Activated B cell treated with CpG ODN at 0.5 μM for 24 hours (primary cell): Measurements from ENCODE around the gene LYPLA2. TPM values are rescaled to one million over a fixed set of nuclear protein-coding genes. Genes with fewer than 3 reads are reported as not detected.
"Not testable (repeated sequence)": the region's sequence is repeated elsewhere in the genome, so short reads cannot be mapped to it uniquely, and the experiment has no call there.

ENCODE experiments used
- ATAC-seq: fragments of 200-7000 bp; cut with Tn5 transposase; one replicate; pipeline ENCODE4 v1.10.0; 2021; ENCODE audit warnings: low read depth, mild to moderate bottlenecking, moderate library complexity
- CTCF ChIA-PET: fragments of 350-600 bp; sonication (Branson Sonifier 250); formaldehyde crosslinking; loops from one replicate; lab custom pipeline; 2021; ENCODE audit warnings: antibody characterized with exemption; lab: Charles Lee
- POLR2A ChIA-PET: fragments of 350-600 bp; sonication (Branson Sonifier 250); formaldehyde crosslinking; loops from one replicate; lab custom pipeline; 2021; ENCODE audit warnings: antibody characterized with exemption; lab: Charles Lee
- DNase-seq: peaks from one replicate; pipeline ENCODE4 v3.0.0; 2022
- H3K27ac Mint-ChIP-seq: one replicate; pipeline ENCODE4 v1.8.0; 2020; ENCODE audit warnings: mixed read lengths
- H3K27me3 Mint-ChIP-seq: one replicate; pipeline ENCODE4 v1.8.0; 2021; ENCODE audit warnings: mixed read lengths
- H3K36me3 Mint-ChIP-seq: one replicate; pipeline ENCODE4 v1.8.0; 2021; ENCODE audit warnings: low read depth, mixed read lengths
- H3K4me1 Mint-ChIP-seq: one replicate; pipeline ENCODE4 v1.8.0; 2021; ENCODE audit warnings: mixed read lengths
- H3K4me3 Mint-ChIP-seq: one replicate; pipeline ENCODE4 v1.8.0; 2020; ENCODE audit warnings: mild to moderate bottlenecking, mixed read lengths
- H3K9me3 Mint-ChIP-seq: one replicate; pipeline ENCODE4 v1.8.0; 2020; ENCODE audit warnings: mixed read lengths
- intact Hi-C: fragments of 100-400 bp; cut with micrococcal nuclease; formaldehyde crosslinking; loops from one replicate; pipeline ENCODE4 v1.15.1; 2024
- total RNA-seq: library from RNA; stranded (reverse); gene quantifications from 2 replicates; pipeline ENCODE4 v1.2.3, GENCODE V29; 2022
- TF ChIP-seq, protein P1 (sequence below): fragments of 200-600 bp; IDR thresholded peaks from one replicate; pipeline ENCODE4 v1.8.0; 2022; ENCODE audit warnings: antibody characterized with exemption, mild to moderate bottlenecking

The LYPLA2 gene
- total RNA-seq, 1 donor from 2014 or later: 81.6 TPM

DNA sequence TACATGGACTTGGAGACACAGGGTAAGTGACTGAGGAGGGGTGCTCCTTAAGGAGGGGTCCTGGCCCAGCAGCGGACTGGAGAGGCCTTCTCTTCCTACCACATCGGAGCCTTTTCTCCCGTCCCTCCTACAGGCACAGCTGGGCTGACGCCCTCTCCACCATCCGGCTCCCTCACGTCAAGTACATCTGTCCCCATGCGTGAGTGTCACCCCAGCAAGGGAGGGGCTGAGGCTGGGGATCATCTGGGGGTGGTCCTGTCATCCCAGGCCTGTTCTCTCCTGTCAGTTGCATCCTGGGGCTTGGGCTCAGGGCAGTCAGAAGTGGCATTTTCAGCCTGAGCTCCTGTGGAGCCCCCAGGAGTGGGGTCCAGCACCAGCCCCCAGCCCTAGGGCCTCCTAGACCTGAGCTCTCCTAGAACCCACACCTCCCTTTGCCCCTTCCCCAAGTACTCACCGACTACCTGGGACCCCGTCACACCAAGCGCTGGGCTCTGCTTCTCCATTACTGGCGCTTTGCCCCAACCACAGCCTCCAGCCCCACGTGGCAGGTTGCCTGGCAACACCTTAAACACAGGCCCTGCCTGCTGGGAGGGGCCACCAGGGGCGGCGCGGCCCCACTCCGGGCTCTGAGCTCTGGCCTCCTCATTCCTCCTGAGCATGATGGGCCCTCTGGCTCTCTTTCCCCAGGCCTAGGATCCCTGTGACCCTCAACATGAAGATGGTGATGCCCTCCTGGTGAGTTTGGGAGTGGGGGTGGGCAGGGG is 2.3 kb downstream of the LYPLA2 start:
- Mint-ChIP-seq H3K36me3 (peaks cover 54% of the 10 kb centered on the region), H3K27ac (no peak overlapping the region), H3K27me3 (no peaks in the 10 kb centered on the region), H3K4me1 (peaks cover 26% of the 10 kb centered on the region), H3K9me3 (no peaks in the 10 kb centered on the region), H3K4me3 (no peak overlapping the region)
- ATAC-seq: no peak
- no peak for DNase-seq
- ChIA-PET CTCF (no interaction called here), POLR2A (interaction anchor here (0.7 to 6.2 kb wide), 2 partner anchors 15 to 32 kb away, joined by 4 to 61 read pairs; partner anchors contain the start of gene PITHD1)
- intact Hi-C loops: no loop called here
- TF ChIP-seq, protein P1, sequence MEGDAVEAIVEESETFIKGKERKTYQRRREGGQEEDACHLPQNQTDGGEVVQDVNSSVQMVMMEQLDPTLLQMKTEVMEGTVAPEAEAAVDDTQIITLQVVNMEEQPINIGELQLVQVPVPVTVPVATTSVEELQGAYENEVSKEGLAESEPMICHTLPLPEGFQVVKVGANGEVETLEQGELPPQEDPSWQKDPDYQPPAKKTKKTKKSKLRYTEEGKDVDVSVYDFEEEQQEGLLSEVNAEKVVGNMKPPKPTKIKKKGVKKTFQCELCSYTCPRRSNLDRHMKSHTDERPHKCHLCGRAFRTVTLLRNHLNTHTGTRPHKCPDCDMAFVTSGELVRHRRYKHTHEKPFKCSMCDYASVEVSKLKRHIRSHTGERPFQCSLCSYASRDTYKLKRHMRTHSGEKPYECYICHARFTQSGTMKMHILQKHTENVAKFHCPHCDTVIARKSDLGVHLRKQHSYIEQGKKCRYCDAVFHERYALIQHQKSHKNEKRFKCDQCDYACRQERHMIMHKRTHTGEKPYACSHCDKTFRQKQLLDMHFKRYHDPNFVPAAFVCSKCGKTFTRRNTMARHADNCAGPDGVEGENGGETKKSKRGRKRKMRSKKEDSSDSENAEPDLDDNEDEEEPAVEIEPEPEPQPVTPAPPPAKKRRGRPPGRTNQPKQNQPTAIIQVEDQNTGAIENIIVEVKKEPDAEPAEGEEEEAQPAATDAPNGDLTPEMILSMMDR: no peak

- TF ChIP-seq, protein P1: no peak
- ChIA-PET POLR2A (no interaction called here), CTCF (no interaction called here)
- no peak for DNase-seq
- Mint-ChIP-seq H3K27ac (no peak overlapping the region), H3K9me3 (no peaks in the 10 kb centered on the region), H3K27me3 (no peaks in the 10 kb centered on the region), H3K4me1 (peaks cover 30% of the 10 kb centered on the region), H3K4me3 (no peak overlapping the region), H3K36me3 (peaks cover 51% of the 10 kb centered on the region)
- intact Hi-C loops: no loop called here
- no peak for ATAC-seq
Measured at GRCh38 chr1:23793861-23794731, 3.2 kb downstream of the LYPLA2 start.

DNA sequence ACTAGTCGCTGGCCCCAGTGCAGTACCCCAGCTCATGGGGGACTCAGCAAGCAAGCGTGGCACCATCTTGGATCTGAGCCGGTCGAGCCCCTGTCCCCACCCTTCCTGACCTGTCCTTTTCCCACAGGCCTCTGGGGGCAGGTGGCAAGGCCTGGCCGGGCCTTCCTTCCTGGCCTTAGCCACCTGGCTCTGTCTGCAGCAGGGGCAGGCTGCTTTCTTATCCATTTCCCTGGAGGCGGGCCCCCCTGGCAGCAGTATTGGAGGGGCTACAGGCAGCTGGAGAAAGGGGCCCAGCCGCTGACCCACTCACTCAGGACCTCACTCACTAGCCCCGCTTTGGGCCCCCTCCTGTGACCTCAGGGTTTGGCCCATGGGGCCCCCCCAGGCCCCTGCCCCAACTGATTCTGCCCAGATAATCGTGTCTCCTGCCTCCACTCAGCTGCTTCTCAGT is 3.8 kb downstream of the LYPLA2 start:
- Mint-ChIP-seq H3K36me3 (peaks cover 52% of the 10 kb centered on the region), H3K4me1 (peaks cover 35% of the 10 kb centered on the region)
- DNase-seq, intact Hi-C loops, CTCF ChIA-PET, H3K27ac Mint-ChIP-seq, H3K4me3 Mint-ChIP-seq, POLR2A ChIA-PET, ATAC-seq, H3K9me3 Mint-ChIP-seq, H3K27me3 Mint-ChIP-seq: not testable (repeated sequence)

DNA sequence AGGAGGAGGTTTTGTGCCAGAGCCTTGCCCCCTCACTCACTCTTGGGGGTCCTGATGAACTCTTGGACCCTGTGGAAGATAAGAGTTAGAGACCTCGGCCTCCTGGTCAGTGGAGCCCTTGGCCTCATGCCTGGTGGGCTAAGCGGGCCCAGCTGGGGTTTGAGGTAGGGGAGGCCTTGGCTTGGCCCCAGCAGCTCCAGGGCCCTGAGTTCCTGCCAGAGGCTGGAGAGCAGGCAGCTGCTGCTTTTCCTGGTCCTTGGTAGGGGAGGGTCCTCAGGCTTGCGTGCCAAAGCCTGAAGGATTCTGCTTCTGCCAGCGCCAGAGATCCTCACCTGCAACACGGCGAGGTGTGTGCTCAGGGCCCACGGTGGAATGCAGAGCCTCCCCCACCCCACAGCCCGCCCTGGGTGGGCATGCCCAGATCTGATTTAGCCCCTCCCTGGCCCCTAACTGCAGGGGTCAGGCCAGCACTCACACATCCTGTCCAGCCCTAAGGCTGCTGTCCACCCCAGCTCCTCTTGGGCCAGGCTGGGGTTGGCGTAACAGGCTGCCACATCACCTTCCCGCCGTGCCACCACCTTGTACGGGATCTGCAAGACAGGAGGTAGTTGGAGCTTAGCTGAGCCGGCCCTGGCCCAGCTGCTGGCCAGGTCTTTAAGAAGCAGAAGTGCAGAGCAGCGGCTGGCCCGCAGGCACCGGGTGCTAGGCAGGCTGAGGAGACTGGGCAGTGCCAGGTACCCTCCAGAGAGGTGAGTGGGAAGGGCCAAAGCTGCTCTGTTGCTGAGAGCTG is 4.9 kb downstream of the LYPLA2 start:
- H3K36me3 Mint-ChIP-seq: peaks cover 51% of the 10 kb centered on the region

More for the DNA sequence above, 4.9 kb downstream of the LYPLA2 start:
- ChIA-PET POLR2A (interaction anchor here (0.9 to 1.7 kb wide), 3 partner anchors 14 to 164 kb away, joined by 4 to 5 read pairs (median 4); partner anchors contain the start of gene PITHD1), CTCF (no interaction called here)
- Mint-ChIP-seq H3K4me3 (no peak overlapping the region), H3K27ac (no peak overlapping the region), H3K27me3 (no peaks in the 10 kb centered on the region), H3K4me1 (peaks cover 32% of the 10 kb centered on the region), H3K9me3 (no peaks in the 10 kb centered on the region)
- DNase-seq: no peak
- ATAC-seq: no peak
- TF ChIP-seq, protein P1: no peak
- intact Hi-C loops: no loop called here
